DMS53 (cell line): ENCODE data around the gene DCAF6.
"Not testable (repeated sequence)": the region's sequence is repeated elsewhere in the genome, so short reads cannot be mapped to it uniquely, and the experiment has no call there.

ENCODE experiments used
- DNase-seq: peaks from one replicate; lab custom pipeline; 2025; lab: John Stamatoyannopoulos, UW

DCAF6 gene

DNA sequence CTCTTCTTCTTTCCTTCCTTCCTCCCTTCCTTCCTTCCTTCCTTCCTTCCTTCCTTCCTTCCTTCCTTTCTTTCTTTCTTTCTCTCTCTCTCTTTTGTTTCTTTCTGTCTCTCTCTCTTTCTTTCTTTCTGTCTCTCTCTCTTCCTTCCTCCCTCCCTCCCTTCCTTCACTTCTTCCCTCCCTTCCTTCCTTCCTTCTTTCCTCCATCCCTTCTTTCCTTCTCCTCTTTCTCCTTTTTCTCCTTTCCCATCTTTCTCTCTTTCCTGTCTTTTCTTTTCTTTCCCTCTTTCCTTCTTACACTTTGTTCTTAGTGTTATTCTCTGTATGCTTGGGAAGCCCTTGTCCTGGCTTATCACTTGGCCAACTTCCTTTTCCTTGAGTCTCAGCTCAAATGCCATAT is 72.8 kb downstream of the DCAF6 start:
- DNase-seq, result no peak

DNA sequence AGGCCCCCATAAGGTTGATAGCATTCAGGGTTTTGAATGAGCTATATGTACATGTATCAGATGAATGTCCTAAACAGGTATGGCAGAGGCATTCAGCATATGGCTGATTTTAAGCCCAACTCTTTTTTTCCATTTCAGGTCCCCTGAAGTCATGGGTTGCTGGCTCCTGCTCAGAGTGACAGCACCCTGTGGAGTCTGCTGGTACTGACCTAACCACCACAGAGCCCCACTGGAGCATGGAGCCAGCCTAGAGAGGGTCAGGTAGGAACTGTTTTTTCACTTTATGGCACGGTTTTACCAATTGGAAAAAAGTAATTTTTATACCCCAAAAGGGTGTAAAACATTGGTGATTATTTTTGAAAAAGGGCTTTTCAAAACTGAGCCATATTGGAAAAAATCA is 82.9 kb downstream of the DCAF6 start:
- DNase-seq, result no peak

DNA sequence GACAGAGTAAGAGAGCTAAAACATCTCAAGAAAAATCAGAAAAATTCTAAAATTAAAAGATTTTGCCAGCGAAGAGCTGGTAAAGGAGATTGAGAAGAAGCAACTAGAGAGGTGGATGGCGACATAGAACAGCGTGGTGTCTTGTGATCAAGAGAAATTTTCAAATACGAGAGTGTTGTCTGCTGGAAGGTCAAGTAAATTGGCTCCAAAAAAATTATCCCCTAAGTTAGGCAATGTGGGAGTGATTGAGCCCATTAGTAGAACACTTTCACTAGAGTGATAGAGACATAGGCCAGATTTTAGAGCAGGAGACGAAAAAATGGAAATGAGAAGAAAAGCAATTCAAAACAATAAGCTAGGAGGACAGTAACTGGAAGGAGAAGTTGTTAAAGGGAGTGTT is 94.7 kb downstream of the DCAF6 start:
- DNase-seq, result no peak

DNA sequence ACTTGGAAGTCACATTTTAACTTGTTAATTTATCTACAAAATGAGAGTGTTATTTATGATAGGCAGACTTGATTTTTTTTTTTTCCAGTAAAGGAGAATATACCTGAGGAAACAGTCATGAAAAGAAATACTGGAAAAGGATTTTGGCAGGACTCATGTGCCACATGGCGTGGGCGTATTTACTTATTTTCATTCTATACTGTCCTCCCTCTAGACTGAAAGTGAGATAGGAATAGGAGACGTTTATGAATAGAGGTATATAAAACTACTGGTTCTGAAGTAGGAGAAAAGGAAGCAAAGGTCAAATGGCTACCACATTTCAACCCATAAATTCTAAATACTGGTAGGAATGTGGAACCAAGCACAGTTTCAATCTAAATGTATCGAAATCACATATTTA is 95.1 kb downstream of the DCAF6 start:
- no peak for DNase-seq

DNA sequence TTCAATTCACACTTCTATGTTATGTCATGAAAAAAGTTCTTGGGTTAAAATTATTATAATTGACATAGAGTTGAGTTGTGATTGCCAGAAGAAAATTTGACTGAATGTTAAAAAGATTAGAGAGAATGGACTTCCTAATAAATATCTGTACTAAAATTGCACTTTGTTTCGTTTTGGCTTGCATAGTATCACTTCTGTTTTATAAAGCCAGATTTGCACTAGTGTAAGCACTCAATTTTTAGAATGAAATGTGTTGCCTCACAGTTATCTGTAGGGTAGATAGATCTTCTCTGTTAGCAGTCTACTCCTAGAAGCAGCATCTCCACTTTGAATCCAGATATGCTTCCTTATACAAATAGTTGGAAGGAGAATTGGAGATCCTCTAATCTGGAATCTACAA is 95.5 kb downstream of the DCAF6 start:
- DNase-seq, result no peak

DNA sequence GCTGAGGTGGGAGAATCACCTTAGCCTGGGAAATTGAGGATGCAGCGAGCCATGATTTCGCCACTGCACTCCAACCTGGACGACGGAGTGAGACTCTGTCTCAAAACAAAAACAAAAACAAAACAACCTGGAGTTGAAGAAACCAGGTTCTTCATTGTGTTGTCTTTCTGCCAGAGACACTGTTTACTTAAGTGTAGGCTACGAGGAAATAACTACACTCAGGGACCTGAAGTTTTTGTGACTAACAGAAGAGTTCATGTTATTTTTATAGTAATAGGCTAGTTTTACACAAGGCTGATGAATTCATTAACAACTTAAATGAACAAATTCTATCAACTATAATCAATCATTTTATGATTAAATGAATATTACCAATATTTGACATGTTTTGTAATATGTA is 98.9 kb downstream of the DCAF6 start:
- DNase-seq, result peak; percentile 10

DNA sequence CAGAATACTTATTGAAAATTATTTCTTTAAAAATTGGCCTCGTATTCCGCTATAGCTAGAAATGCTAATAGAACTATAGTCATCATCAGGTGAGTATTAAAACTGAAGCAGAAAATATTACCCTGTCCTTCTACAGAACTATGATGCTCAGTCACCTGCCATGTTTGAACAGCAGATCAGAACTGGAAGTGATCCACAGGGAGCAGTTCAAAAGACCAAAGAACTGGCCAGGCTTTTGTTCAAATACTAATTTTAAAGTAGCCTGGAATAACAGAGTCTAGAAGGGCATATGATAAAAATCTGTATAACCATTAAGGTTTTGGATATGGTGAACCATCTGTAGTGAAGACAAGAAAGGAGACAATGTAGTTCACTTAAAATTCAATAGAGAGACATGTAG is 105.9 kb downstream of the DCAF6 start:
- DNase-seq, result no peak

DNA sequence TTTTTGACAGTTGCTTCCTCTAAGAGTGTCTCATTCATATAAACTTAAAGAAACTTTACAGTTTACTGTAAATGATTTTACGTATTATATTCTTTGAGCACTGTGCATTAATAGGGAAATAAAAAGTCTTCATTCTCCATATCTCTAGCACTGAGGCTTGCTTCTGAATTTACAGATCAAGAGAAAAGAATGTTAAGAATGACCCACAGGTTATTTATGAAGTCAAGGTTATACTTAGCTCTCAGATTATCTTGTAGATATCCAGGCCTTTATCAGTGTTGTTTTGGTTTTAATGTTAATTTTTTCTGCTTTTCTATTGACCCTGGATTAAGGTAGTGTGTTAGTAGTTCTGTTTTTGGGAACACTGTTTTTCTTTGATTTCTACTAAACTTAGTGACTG is 108.8 kb downstream of the DCAF6 start:
- no peak for DNase-seq

DNA sequence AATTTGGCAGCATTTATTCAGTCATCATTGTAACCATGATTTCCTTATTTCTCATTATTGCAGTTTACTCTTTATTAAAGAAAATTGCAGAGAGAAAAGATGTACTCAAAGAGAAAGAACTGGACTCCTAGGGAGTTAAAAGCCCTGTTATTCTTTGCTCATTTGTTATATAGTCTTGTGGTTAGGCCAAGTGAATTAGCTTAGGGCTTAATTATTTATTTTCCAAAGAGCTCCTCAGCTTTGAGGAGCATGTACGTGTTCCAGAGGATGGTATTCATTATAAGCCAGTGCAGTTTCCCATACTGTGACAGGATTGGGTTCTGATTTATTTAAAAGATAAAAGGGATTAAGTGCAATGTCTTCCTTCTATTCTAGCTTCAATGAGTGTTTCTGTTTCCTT is 113.8 kb downstream of the DCAF6 start:
- DNase-seq, result no peak

DNA sequence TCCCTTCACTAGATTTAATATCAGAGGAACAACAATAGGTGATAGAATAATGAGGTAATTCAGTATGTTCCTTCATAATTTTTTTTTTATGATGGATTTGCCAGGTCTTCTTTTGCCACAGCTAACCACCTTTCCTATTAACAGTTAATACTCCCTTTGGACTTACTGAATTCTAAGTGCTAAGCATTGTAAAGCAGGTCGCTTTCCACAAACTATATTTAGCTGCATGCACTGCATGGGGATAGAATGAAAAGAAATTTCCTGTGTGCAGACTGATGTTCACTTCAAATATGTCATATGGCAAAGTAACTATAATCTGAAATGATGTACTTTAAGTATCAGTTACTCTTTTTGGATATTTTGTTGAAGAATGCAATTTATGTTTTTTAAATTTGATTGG is 114.4 kb downstream of the DCAF6 start:
- no peak for DNase-seq

DNA sequence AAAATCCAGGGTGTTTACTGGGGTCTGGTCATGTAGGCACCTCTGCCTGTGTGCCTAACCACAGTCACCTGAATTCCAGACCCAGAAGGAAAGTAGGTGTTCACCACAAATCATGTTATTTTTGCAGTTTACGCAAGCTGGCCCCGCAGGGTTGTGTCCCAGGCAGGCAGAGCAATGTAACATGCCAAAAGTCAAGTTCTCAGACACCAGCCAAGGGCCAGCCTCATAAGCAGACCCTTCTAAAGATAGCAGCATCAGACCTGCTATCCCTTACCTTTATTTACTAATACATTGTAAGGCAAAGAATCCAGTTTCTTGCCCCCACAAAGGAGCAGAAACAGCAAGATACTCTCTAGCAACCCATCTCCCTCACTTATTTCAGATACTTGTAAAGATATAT is 117.2 kb downstream of the DCAF6 start:
- DNase-seq, result no peak

DNA sequence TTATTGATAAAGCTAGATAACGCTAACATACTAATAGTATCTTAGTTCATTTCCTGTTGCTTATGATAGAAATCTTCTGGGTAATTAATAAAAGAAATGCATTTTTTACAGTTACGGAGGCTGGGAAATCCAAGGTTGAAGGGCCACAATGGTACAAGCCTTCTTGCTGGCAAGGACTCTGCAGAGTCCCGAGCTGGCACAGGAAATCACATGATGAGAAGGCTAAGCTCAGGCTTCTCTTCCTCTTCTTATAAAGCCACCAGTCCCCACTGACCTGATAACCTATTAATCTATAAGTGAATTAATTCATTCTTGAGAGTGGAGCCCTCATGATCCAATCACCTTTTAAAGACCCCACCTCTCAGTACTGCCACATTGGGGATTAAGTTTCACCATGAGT is 117.6 kb downstream of the DCAF6 start:
- DNase-seq, result no peak

DNA sequence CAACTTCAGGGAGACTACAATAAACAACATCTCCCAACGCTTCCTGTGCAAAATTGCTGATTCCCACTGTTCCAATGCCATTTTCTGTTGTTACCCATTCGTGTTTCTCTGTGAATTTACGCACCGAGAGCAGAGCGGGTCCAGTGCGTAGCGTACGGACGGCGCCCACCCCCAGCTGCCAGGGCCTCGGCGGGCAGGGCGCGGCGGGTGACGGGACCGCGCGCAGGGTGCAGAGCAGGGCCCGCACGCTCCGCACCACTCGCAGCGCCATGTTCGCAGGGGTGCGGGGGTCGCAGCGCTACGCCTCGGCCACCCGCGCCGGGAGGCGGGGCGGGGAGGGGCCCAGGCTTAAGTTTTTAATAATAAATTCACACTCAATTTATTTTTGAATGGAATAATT is 119.7 kb downstream of the DCAF6 start:
- DNase-seq, result not testable (repeated sequence)

DNA sequence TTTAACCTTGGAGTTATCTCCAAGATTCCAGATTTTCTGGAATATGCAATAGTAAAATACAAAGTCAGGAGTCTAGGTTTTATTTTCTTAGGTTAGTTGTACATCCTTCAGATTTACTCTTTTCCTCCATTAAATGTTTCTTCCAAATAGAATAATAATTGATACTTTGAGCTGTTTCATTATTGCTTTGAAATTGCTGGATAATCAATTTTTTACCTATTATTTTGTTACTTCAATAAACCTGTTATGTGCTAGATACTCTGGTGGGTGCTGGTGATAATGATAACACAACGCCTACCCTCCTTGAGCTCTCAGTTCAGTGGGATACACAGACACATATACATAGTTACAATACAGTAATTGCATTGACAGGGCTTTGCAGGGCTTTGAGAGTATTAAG is 120.9 kb downstream of the DCAF6 start:
- DNase-seq, result no peak

DNA sequence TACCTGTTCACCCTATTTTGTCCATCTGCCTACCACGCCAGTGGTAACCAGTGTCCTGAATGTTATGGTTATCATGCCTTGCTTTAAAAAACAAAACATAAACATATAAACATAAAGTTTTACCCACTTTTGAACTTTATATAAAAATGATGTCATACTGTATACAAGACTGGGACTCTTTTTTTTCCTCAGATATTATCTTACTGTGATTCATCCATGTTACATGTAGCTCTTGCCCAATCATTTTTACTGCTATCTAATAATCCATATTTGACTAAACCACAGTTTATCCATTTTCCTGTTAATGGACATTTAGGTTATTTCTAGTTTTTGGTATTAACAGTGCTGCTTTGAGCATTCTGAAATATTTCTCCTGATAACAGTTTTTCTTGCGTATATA is 121.4 kb downstream of the DCAF6 start:
- DNase-seq, result no peak

DNA sequence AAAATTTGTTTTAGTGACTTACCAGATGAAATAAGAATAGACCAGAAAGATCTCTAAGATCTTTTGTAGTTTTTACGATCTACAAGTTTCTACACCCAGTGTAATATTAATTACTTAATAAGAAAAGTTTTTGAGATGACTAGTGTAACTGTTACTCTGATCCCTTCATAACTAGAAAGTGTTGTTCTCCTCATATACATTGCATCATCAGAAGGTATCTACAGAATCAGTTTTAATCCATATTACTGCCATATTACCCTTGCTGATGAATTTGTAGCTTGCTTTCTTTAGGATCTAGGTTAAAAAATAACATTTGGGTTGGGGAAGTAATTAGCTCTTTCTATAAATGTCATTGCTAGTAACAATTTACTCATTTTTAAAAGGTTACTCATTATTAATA is 127.7 kb downstream of the DCAF6 start:
- no peak for DNase-seq

DNA sequence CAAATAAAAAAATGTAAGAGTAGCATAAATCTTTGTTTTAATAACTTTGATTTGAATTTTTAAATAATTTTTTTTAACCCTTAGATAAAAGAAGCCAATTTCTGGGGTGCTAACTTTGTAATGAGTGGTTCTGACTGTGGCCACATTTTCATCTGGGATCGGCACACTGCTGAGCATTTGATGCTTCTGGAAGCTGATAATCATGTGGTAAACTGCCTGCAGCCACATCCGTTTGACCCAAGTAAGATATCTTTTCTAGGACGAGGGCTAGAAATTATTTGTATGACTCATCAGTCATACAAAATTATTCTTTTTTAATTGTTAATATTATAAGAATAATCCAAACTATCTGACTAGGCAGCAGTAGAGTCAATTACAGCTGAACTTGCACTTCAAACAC is 129.0 kb downstream of the DCAF6 start:
- DNase-seq, result no peak

DNA sequence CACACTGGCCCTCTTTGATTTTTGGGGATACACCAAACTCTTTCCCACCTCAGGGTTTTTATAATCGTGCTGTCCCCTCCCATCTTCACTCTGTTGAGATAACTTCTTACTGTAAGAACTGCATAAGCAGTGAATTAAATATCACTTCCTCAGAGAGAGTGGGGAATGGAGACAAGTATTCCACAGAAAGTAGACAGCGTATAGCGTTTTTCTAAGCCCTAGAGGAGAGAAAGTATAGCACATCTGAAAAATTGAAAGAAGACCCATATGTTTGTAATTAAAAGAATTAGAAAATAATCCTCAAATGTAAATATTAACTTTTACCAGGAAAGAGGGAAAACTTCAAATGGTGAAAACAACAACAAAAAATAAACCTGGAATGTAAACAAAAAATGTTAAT is 132.9 kb downstream of the DCAF6 start:
- DNase-seq, result no peak

DNA sequence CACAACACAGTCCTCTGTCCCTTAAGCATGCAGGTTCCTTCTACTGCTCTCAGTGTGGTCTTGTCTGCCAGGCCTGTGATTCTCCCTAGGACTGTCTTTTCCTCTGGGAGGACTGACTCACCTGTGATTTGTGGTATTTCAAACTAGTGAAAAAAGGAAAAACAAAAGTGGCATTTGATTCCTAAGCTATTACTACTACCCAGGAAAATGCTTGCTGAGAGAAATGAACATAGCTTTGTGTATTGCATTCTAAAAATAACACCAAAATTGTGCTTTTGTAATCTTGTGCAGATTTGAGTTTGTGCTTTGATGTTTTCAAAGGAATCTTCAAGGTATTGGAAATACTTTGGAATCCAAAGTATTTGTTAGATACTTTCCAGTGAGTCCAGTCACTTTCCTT is 143.3 kb downstream of the DCAF6 start:
- no peak for DNase-seq

DNA sequence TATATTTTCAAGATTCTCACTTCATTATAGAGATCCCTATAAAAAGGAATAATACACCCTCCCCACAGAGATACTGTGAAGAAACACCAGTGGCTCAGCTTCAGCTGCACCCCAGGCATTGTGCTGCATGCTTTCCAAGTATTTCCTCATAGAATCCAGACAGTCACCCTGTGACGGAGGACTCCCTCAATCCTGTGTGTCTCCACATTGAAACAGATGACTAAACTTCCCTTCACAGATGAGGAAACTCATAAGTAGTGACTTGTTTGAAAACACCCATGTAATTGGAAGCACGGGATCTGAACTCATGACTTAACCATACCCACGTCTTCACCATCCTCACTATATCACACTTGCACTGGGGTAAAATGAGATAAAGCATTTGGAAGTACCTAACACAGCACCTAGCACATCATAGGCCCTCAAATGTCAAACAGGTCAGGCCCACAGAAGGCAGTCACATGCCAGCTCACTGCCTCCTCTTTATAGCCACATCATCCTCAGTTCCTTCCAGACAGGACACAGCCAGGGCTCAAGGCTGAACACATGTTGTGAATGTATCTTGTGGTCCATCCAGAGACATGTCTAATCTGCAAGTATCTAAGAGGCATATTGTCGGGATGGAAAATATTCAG is 145.0 kb downstream of the DCAF6 start:
- no peak for DNase-seq

DNA sequence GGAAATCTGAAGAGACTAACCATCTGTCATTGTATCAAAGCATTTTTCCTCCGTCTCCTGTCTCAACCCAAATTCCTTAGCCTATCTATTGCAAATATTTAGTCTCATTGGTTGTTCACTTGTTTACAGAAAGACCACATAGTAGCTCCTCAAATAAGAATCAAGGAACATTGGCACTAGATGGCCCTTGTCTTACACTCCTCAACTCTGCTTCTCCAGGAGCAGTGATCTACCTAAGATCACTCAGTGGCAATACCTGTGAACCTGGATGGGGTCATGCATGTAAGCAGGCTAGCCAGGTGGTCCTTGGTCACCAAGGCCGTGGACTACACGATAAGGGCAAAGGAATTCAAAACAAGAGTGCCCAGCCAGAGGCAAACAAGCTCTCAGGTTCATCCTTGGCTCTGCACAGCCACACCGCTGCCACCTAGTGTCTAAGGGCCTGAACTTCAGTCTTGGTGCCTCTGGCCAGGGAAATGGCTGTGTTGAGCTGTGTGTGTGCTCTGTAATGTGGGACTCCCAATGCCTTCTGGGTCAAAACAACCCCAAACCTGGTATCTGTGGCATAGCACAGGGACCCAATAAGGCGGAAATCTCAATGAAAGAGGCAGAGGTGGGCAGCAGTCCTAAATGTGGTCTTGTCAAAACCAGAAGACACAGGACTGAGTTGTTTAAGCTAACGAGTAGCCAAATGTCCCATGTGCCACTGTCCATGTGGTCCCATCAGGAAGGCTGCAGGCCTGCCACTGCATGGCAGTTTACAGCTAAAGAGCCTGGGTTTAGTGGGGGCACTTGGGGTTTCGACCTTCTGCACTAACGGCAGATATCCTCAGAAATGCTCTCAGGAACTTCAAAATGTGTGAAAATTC is 145.8 kb downstream of the DCAF6 start:
- peak; percentile 82 for DNase-seq

DNA sequence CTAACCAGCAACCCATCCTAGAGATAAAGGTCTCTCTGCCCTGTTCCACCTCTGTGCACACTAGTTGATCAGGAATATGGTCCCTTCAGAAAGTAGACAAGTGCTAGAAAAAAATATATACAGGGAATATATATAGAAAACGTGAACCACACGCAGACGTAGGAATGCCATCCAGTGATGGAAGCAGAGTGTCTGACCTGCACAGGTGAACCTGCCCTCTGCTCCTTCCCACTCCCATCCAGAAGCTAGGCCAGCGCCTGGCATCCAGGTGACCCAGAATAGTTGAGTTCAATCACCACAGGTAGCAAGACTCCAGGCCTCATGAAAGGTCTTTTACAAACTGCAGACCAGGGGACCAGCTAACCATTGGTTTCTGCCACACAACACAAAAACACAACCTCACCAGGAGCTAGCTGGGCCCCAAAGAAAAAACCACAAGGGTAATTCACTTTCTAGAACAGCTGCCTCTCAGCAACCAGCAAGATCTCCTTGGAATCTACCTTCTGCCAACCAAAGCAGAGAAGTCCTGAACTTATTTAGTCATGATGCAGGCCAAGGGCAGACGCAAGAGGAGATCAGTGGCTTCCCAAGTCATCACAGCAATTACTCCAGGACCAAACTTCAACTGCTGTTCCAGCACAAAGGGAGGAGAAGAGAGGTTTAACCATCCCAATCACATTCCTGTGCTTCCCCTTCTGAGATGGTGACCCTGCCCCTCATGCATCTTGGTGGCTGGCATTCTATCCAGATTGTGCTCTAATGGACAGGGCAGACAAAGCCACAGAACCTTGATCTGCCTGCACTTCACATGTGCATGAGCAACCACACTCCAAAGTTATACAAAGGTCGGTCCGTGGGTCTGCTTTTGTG is 147.2 kb downstream of the DCAF6 start:
- DNase-seq, result no peak
